GM18520 (cell line): Measurements from ENCODE around the gene LRRTM3.

Experiments used
- ATAC-seq: cut with Tn5 transposase; IDR thresholded peaks from one replicate; pipeline ENCODE4 v1.9.1; 2021; ENCODE audit not compliant: unreplicated experiment

Gene LRRTM3

GRCh38 chr10:67015225-67015624, 89.4 kb downstream of the LRRTM3 start:
- no peak for ATAC-seq

GRCh38 chr10:67017218-67017617, 91.4 kb downstream of the LRRTM3 start:
- no peak for ATAC-seq

DNA sequence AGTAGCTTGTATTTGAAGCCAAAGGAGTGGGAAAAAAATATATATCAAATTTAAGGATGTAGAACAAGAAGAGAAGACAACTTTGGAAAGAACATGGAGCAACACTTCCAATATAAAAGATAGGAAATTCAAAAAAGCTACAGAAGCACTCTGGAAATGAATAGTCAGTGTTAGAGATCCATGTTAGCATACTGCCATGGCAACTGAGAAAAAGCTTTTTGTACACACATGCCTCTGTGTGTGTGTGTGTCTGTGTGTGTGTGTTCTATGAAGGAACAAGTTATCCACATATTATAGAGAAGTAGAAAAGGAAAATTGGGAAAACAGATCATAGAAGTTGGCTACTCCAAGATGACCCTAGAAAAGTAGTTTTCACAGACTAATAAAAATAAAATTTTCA, 96.3 kb downstream of the LRRTM3 start:
- ATAC-seq: no peak

- no peak for ATAC-seq
These were observed 108.0 kb downstream of the LRRTM3 start for GRCh38 chr10:67033878-67034277.

DNA sequence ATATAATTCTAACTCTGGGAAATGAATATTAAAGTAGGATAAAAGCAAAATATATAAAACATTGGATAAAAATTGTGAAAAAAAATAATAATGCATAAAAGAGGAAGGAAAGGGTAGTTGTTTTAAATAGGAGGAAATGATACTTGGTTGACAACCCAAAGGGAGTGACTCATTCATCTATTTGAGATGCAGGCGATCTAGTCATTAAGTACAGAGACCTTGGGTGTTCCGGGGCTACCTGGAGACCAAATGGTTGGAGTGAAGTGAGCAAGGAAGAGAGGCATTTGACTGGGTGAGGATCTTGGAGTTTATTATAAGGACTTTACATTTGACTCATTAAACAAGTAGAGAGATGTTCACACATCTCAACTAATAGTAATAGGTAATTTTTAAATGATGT, 111.0 kb downstream of the LRRTM3 start:
- ATAC-seq: no peak

DNA sequence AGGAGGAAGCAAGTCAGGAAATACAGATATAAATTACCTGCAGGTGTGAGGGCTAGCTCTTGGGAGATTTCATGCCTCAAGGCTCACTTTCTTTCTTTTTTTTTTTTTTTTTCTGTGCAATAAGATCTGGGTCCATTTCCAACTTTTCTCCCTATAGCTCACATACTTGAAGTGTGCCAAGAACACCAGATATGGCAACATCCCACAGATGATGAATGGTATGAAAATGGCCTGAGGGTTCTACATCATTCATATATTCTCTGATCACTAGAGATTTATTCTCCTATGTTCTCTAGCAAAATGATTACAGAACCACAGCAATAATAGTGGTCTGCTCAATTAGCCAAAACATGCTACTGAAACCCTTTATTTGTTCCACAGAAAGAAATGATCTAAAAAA, 117.2 kb downstream of the LRRTM3 start:
- ATAC-seq: no peak

DNA sequence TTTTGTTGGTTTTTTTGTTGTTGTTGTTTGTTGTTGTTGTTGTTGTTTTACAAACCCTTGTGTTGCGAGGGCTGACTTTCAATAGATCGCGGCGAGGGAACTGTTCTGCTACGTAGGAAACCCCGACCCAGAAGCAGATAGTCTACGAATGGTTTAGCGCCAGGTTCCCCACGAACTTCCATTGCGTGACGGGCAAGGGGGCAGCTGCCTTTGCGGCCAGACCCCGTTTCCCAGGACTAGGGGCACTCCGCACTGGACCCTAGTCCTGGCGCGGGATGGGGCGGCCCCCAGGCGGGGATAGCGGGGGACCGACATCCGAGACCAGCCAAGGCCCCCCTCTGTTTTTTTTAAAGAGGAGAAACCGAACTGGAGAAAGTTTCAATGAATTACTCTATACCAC, 119.6 kb downstream of the LRRTM3 start:
- no peak for ATAC-seq

DNA sequence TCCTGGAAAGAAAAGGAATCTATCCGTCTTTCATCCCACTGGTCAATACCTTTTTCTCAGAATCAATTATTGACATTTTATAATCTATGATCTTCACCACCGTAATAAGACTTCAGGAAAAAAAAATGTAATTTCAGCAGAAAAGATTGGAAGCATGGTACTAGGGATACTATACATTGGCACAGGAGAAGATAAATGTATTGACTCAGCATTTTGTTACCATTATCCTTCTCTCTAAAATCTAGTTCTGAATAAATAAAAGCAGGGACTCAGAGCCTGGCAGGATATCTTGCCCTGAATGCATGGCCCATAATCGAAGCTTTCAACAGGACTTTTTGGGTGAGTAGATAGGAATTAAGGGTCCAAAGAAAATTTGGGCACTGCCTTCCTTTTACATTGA, 120.7 kb downstream of the LRRTM3 start:
- no peak for ATAC-seq

GRCh38 chr10:67049988-67050387, 124.2 kb downstream of the LRRTM3 start:
- no peak for ATAC-seq

DNA sequence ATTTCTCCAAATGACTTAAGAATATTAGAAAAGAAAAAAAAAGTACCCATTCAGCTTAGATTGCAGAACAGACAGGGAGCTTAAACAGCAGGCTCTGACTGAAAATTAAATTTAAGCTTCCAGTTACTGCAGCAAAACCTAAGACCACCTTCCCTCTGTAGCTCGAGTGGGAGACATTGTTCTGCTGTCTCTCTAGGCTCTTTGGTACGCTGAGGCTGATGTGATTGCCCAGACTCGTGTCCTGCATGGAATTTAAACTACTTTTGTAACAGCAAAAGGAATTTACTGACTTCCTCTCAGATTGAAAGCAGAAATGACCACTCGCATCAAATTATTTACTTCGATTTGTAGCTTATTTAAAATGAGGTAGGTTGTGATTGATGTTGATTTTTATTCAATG, 124.6 kb downstream of the LRRTM3 start:
- no peak for ATAC-seq

DNA sequence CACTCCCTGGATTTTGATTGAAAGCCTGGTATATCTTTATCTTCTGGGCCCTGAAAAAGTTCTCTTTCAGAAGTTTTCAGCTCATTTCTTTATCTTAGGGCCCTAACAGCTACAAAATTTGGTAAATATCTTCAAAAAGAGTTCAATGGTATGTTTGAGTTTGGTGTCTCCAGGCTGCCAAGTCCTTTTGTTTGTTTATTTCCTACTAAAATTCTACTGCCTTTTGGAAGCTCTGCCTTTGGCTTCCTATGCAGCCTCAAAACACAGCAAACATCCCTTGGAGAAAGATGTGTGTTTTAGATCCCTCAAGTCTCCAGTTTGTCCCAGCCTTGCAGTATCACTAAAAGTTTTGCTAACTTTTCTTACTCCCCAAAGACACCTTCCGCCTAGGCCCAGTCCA, 146.8 kb downstream of the LRRTM3 start:
- ATAC-seq: no peak

GRCh38 chr10:67075491-67075971, 149.7 kb downstream of the LRRTM3 start:
- ATAC-seq: no peak

DNA sequence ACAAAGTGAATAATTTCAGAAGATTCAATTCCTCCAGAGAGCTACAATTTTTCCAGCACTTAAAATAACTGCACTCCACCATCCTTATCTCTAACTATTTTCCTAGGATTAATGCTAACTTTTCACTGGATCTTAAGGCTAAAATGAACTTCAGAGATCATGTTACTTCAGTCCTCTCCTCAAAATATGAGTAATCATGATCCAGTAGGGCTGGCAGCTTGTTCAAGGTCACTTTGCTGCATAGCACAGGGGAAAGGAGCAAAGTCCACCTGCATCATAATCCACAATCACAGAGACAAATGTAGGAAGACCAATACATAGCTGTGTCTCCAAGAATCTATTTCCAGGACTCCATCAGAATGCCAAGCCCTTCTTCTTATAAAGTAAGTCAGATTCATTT, 150.3 kb downstream of the LRRTM3 start:
- ATAC-seq: no peak

DNA sequence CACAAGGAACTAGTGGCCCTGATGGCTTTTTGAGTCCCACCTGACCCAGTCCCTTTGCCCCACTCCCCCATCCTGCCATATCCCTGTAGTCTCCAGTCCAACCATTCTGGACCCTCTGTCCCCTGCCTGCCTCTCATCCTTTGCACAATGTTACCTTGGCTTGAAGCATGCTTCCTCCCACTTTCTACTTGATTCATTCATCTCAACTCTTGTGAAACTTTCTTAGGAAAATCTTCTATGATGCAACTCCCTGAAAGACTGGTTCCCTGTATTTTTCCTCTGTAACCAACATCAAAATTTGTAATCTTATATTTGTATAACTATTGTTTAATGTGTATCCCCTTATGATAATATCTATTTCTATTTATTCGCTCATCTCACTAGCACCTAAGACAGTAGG, 151.5 kb downstream of the LRRTM3 start:
- no peak for ATAC-seq

GRCh38 chr10:67079126-67079525, 153.3 kb downstream of the LRRTM3 start:
- ATAC-seq: no peak

- ATAC-seq: no peak
These were observed 160.7 kb downstream of the LRRTM3 start for GRCh38 chr10:67086327-67087134.

GRCh38 chr10:67087135-67087425, 161.2 kb downstream of the LRRTM3 start:
- ATAC-seq: no peak

DNA sequence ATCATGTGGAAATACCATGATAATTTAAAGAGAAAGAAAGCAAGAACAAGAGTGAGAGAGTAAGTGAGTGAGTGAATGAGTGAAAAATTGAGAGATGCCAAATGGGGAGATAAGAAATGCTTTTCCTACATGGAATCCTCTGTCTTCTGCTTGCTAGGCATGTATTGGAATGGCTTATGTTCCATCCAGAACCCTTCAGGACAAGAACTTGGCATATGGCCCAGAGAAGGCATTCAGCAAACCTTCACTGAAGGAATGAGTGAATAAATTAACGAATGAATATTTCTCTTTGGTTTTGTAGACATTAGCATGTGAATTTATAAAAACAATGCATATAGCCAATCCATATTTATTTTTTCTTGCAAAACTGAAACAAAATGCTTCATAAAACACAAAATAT, 162.2 kb downstream of the LRRTM3 start:
- ATAC-seq: no peak

- no peak for ATAC-seq
These were observed 169.7 kb downstream of the LRRTM3 start for GRCh38 chr10:67095531-67095930.

DNA sequence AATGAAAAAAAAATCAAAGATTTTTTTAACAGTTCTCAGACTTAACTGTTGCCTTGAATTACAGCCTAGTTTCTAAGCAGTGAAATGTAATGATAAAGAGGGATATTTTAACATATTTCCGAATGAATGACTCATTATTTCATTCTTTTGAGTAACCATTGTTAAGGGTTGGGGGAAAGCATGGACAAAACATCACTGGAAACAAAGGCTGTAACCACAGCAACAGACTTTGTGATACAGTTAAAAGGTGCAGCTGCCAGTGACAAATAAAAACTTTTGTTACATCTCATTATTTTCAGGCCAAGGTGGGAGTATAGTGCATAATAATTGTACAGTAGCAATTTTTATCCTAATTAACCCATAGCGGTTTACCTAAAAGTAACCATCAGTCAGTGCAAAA, 172.6 kb downstream of the LRRTM3 start:
- no peak for ATAC-seq

DNA sequence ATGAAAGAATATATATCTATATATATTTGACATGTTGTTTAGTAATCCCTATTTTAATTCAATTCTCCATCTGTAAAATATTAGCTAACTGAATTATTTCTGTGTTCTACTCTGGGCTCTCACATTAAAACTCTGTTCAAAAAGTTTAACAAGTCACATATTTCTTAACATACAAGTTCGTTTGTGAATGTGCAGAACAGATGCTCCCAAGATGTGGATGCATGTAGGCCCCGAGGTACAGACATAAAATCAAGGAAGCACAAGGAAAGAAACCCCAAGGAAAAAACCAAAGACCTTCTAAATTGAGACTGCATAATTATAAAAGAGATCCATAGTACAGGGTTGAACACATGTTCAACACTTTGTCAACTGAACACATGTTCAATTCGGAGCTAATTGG, 175.1 kb downstream of the LRRTM3 start:
- no peak for ATAC-seq

DNA sequence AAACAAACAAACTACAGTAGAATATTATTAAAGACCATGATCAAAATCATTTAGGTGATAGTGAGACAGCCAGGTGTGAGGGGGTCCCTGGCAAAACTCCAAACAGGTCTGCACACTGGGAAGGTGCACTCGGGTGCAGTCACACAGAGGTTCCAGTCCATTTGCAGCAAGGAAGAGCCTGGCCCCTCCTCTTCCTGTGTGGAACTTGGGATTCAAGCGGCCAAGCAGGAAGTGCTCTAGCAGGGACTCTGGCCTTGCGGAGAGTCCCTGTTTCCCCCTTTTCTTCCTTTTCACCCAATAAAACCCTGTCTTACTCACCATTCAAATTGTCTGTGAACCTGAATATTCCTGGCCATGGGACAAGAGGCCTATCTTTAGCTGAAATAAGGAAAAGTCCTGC, 181.8 kb downstream of the LRRTM3 start:
- no peak for ATAC-seq

- ATAC-seq: no peak
These were observed 184.4 kb downstream of the LRRTM3 start for GRCh38 chr10:67110286-67110685.
